ENCODE data around the gene LRRC4C.
"Not testable (repeated sequence)": the region's sequence is repeated elsewhere in the genome, so short reads cannot be mapped to it uniquely, and the experiment has no call there.

Gene LRRC4C

DNA sequence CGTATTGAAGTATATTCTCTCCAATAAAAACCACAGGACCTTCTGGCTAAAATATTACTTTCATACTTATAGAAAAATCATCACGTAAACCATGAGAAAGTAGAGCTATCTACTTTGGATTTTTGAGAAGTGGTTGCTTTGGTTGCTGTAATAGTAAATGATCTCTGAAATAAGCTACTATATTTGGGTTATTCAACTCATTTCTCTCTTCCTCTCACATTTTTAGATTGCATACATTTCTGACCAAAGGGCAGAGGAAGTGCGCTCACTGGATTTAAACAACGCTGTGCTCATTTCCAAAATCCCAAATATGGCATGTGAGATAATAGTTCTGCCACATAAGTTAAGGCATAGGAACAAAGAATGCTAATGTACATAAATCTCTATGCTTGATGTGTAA lies 357.0 kb downstream of the LRRC4C start:
- DNase-seq: no peak

DNA sequence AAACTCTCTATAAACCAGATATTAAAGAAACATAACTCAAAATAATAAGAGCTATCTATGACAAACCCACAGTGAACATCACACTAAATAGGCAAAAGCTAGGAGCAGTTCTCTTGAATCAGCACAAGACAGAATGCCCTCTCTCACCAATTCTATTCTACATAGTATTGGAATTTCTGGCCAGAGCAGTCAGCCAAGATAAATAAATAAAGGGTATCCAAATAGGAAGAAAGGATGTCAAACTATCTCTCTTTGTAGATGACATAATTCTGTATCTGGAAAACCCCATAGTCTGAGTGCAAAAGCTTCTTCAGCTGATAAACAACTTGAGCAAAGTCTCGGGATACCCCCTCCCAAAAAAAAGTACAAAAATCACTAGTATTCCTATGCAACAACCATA lies 359.8 kb downstream of the LRRC4C start:
- no peak for DNase-seq

DNA sequence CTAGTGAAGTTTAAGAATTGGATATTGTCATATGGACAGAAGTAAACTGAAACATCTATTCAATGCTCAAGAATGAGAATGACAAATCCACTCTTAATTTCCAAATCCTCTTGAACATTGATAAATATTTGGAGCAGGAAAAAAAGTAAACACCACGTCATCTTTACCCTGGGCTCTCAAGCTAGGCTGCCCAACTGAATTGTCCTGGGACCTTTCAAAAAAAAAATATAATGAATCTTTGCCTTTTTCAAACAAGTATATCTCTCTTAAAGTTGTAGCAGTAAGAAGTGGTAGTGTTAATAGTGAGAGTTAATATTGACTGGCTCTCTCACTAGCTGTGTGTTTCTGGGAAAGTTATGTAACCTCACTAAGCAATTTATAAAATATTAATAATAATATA lies 374.3 kb downstream of the LRRC4C start:
- DNase-seq: no peak

DNA sequence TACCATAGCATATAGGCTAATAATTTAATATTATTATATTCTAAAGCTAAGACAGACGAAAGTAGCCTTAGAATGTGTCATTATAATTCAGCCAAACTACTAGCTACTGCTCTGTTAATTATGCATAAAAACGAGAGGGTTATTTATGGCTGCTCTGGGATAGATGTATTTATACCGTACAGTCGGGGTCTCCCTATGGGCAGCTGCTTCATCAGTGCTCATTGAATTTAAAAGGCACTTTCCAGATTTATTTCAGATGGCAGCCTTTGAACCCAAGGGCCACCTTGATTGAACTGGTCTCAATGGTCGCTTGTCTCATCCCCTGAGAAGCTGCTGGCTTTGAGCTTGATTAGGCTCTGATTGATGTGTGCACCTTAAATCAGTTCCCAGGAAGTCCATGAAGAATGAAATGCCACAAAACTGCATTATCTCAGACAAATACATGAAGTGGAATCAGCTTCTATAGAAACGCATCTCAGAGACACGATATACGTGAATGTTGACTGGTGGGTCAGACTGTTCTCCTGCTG lies 377.6 kb downstream of the LRRC4C start:
- DNase-seq: no peak

DNA sequence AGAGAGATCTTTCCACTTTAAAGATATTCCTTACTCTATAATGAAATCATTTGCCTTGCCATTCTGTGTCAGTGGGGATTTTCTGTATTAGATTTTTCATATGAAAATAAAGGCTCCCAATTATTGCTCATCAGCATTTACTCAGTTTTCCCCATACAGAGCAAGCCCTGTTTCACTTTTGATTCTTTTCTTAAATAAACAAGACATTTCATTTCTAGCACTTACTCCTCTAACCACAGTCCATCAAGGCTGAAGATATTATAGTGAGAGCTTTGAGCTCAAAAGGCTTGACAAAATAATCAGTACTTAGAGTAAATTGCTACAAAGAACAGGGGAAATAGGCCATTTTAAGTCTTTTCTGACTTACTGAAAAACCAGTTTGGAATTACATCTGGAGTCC lies 385.1 kb downstream of the LRRC4C start:
- DNase-seq: no peak

DNA sequence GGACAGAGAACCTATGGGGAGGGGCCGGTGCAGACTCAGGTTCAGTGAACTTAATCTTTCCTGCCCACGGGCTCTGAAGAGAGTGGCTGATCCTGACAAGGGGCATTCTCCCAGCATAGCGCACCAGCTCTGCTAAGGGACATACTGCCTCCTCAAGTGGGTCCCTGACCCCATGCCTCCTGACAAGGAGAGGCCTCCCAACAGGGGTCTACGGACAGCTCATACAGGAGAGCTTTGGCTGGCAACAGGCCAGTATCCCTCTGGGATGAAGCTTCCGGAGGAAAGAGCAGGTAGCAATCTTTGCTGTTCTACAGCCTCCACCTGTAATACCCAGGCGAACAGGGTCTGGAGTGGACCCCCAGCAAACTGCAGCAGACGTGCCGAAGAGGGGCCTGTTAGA lies 394.0 kb downstream of the LRRC4C start:
- DNase-seq: no peak

DNA sequence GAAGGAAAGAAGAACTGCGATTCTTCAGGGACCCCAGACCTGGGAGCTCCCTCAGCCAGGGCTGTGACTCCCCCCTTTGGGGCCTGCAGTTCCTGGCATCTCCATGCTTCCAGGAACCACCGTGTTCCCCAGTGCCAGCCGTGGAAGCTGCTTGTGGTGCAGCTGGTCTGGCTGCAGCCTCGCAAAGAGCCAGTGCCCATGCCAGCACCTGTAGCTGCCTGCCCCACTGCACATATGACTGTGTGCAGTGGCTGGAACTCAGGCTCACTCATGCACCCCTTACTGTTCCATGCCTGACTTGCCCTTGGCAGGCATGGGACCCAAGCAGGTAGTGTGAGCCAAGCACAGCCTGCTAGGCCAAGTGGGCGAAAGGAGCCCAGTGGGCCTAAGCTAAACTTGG lies 401.3 kb downstream of the LRRC4C start:
- DNase-seq: no peak

DNA sequence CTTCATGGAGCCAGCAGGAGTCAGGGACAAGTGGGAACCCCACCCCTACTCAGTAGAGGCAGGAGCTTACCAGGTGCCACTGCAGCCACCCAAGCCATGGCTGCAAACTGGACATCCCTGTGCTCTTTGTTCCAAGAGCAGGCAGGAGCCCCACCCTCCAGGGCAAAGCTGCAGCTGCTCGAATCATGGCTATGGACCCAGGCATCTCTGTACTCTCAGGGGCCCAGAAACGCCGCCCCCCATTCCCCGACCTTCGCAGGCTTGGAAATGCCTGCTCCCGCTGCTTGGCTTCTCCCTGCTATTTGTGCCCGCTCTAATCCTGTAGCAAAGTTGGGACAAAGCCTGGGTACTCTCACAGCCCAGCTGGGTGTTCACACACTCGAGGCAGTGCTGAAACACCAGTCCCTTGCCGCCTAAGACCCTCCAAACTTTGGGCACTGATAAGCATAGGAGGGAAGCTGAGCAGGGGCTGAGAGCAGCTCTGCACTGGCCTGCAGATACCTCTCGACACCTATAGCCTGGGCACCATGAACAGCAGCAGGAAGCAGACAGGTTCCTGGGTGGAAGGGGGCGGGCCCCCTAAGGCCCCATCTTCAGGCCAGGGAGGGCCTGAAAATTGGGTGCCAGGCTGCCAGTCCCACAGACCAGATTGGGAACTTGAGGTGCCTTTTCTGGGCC lies 402.4 kb downstream of the LRRC4C start:
- no peak for DNase-seq

DNA sequence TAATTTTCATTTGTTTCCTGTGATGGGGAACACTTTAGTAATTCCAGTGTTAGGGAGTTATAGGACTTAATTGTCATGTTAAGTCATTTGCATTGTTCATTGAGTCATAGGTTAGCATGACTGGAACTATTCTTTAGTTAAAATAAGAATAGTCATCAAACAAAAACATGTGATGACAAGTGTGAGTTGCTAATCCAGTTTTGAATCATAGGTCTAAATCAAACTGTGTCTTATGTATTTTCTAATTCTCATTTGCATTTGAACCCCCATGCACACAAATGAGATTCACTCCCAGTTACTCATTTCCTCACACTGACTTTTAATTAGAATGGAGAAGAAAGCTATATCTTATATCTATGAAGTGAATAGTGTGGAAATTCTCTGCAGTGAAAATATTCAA lies 405.6 kb downstream of the LRRC4C start:
- no peak for DNase-seq

DNA sequence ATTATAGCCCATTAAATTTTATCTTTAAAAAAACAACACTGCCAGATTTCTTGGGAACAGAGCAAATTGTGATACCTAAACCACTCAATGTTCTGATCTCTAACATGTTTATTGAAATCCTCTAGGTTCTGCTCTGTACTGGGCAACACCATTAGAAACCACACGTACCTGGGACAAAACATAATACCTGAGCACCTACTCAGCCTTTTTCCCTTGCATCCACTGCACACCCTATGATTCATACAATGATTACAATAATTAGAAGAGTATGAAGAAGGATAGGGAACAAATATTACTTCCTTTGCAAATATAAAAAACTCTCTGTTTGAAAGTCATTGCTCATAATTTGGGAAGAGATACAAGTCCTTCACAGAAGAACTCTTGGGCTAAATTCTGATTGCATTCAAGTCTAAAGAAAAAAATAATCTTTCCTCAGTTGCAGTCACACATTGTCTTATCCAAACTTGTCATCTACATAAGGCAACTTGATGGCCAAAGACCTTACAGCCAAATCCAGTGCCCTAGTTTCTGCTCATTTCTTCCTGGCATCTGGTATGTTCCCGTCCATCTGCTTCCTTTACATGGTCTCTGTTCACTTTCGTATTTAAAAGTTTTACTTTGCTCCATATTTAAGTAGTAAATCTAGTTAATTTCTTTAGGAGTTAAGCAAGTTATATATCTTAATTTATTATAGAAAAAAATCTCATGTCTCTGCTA lies 407.4 kb downstream of the LRRC4C start:
- DNase-seq: no peak

DNA sequence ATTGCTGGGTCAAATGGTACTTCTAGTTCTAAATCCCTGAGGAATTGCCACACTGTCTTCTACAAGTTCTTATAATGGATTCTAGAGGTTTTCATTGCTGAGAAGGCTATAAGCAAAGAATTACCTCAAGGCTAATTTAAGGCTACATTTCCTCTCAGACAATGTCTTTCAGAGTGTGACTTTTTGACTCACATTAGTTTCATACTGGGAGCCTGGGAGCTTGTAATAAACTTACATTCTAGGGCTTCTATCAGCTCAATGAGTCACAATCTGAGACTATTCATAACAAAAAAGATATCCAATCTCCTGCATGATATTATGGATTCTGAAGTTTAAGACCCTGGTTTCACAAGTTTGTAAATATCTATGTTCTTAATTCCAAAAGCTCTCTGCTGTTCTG lies 408.7 kb downstream of the LRRC4C start:
- no peak for DNase-seq

DNA sequence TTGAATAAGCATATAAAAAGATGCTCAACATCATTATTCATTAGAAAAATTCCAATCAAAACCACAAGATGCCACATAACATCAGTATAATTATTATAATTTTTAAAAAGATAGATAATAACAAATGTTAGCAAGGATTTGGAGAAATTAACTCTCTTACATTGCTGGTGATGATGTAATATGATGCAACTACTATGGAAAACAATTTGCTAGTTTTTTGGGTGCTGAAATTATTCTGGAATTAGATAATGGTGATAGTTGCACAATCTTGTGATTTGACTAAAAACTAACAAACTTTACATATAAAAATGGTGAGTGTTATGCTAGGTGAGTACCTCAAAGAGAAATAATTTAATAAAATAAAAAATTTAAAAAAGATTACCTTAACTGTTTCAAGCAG lies 412.2 kb downstream of the LRRC4C start:
- DNase-seq: no peak

DNA sequence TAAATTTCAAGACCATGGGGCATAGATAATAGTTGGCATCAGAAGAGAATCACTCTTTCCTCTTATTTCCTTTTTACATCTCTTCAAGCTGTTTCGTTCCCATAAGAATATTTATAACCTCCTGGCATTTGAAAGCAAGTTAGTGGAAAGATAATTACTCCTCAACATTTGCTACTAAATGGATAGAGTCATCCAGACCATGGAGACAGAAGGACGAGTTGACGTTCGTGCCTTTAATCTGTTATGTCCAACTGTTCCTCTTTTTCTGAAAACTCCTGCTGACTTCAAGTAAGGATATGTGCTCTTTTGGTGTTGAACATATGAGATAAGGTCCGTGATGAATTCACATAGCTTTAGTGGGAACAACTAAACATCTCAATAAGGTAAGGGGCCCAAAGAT lies 414.2 kb downstream of the LRRC4C start:
- DNase-seq: no peak

DNA sequence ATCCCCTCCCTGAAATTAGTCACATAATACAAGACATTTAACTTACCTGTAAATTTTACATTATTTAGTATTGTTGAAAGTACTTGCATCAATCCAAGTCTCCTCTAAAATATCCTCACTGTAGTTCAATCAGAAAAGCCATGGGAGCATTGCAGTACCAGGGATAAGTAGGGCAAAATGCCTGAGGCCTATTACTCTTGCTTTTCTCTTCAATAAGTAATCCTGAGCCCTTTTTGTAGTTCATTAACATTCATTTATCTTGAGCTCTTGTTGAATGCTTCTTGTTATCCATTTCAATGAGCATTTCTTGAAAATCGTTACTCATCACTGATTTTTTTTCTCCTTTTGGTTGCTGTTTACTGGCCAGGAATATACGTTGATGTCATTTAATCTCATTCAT lies 414.7 kb downstream of the LRRC4C start:
- DNase-seq: no peak

DNA sequence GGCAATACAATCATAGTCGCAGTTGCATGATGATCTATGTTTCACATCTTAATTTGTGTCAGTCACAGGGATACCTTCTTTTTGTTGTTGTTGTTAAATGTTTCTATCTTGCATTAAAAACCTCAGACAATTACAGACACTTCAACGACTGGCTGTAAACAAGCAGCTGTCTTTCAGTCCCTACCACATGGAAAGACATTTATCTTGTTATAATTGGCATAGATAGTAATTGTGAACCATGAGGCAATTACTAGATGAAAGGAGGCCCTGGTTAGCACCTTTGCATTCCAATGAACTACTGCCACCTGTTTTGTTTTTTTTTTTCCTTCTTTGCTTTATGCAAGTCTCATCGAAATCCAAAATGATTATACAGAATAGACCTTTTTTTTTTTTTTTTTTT lies 416.8 kb downstream of the LRRC4C start:
- DNase-seq: no peak

DNA sequence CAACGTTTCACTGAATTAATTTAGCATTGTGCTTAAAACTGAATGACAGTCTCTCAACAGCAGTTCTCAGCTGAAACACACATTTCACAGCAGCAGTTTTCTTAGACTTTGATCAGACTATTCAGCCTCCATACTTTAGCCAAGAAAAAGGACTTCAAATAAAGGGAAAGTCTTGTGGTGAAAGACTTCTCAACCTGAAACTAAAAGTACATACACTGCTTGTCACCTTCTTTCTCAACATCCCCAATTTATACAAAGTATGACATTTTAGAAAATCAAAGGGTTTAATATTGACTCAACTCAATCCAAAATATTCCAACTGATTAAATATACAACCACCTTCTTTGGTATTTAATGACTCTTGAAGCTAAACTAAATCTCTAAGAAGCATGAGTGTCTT lies 419.0 kb downstream of the LRRC4C start:
- DNase-seq: no peak

DNA sequence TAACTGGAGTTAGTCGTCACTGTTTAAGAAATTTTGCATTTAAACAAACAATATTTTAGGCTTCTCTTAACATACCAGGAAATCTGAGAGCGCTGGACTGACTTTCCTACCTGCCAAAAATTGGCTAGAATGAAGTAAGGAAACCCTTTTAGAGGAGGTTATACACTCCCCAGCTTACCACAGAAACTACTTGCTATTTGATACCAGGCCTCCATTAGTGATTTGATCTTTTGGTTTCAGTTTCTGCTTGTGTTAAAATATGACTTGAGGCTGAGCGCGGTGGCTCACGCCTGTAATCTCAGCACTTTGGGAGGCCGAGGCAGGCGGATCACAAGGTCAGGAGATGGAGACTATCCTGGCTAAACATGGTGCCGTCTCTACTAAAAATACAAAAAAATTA lies 419.9 kb downstream of the LRRC4C start:
- no peak for DNase-seq

DNA sequence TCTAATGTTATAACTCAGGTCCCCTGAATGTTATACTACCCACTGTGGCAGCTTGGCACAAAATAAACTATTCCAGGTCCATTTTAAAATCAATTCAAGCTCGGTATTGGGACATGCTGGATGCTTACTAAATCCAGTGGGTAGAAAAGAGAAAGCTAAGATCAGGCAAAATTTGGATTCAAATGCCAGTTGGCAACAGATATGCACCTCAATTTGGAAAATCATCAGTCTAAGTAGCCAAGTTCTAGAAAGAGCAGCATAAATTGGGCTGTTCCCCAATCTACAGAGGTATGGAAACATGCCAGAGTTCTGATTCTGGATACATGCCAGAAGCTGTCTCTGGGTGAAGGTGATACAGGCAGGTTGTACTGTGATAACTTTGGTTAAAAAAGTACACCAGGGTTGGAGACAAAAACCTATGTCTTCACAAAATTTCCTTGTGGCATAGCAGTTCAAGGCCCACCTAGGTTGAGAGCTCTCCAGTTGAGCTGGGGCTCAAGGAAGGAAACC lies 427.8 kb downstream of the LRRC4C start:
- DNase-seq: no peak

DNA sequence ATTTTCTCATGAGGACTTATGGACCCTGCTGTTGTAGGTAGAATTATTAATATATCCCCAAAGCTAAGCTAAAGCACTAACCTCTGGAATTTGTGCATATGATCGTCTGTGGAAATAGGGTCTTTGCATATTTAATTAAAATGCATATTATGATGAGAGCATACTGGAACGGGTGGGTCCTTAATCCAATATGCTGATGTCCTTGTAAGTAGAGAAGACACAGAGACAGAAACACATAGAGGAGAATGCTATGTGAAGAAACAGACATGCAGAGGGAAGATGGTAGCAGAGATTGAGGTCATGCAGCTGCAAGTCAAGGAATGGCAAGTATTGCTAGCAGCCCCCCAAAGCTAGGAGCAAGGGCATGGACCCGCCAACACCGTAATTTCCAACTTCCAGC lies 439.2 kb downstream of the LRRC4C start:
- DNase-seq: no peak

DNA sequence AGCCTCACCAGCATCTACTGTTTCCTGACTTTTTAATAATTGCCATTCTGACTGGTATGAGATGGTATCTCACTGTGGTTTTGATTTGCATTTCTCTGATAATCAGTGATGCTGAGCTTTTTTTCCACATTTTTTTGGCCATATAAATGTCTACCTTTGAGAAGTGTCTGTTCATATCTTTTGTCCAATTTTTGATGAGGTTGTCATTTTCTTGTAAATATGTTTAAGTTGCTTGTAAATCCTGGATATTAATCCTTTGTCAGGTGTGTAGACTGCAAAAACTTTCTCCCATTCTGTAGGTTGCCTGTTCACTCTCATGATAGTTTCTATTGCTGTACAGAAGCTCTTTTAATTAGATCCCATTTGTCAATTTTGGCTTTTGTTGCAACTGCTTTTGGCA lies 439.8 kb downstream of the LRRC4C start:
- DNase-seq: not testable (repeated sequence)

DNA sequence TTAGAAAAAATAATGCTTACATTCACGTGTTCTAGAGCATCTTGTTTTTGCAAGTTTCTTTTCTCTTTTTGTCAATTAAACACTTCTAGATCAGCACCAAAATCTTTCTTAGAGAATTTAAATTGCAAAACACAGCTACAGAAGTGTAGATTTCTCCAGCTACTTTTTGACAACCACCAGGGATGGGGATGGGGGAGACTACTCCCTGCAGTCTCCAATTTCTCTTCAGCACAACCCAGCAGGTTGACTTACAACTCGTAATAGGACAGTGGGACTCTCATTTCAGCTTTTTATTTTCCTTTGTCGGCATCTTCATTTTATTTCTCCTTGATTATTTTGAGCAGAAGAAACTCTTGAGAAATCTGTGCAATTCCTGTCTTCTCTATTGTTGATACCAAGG lies 441.2 kb downstream of the LRRC4C start:
- DNase-seq: no peak

DNA sequence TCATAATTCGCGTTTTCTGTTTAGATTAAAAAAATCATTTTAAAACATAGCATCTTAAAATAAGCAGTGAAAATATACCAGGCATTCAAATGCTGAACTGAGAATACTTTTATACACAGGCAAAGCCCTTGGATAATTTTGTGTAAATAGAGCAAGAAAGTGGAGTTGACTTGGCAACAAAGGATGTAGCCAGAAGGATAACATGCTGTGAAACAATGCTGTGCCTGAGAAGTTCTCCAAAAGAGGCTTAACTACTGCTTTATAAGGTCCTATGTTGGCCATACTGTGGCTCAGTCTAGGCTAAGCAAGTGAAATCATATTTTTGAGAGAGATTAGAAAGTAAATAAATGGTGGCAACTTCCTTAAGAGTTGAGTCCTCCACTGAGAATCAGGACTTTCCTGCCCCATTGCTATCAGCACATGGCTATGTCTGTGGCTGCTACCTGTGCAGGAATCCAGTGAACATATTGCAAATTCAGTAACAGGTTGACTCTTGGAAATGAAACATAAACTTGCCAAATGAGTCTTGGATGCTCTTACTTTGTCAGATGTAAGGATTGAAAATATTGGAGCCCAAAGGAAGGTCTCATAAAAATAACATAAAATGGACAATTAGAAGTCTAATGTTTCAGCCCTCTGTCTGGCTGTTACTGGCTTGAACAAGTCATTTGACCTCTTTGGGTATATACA lies 448.9 kb downstream of the LRRC4C start:
- no peak for DNase-seq

DNA sequence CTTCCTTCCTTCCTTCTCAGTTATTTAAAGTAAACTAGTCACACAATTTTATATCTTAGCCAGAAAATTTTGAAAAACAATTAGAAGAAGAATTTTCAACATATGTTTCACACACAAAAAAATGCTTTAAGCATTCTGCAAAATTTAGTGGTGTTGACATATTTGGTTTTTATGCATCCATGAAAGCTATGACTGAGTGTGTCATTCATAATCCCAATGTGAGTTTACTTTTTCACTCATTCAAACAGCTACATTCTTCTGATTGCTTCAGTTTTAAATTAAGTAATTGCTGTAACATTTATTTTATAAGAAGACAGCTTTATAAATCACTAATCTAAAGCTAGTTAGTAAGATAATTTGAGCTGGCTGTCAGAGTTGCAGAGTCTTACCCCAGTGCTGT lies 453.5 kb downstream of the LRRC4C start:
- DNase-seq: no peak

Data from NCI-H1930 (cell line).